ENCODE data around the gene ASTN1. TPM values are rescaled to one million over a fixed set of nuclear protein-coding genes. Genes with fewer than 3 reads are reported as not detected.

Gene ASTN1
- total and polyA plus RNA-seq, 9 of the 15 experiments (the other 6 are each of a cell fraction or from before 2014, with no cell fraction given): 0.05 to 0.22 (median 0.18) TPM

DNA sequence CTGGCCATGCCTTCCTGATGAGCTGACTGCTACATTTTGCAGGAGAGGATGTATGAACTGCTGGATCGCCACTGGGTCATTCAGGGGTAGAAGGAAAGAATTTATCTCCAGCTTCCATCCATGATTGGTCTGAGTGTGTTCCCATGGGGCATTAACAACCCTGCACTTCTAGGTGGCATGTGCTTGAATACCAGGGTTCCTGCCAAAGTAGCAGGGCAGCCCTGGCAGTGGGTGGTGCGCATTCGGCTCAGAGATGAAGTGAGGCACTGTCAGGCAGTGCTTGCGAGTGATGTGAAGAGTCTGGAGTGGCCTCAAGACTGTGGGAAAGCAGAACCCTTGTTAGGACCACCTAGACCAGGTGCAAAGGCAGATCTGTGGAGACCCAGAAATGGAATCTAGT, 294.9 kb downstream of the ASTN1 start (continued):
- TF ChIP-seq, protein P1, sequence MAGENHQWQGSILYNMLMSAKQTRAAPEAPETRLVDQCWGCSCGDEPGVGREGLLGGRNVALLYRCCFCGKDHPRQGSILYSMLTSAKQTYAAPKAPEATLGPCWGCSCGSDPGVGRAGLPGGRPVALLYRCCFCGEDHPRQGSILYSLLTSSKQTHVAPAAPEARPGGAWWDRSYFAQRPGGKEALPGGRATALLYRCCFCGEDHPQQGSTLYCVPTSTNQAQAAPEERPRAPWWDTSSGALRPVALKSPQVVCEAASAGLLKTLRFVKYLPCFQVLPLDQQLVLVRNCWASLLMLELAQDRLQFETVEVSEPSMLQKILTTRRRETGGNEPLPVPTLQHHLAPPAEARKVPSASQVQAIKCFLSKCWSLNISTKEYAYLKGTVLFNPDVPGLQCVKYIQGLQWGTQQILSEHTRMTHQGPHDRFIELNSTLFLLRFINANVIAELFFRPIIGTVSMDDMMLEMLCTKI (IDR thresholded peaks at IDR 0.05; ENCODE audit: partially characterized antibody): no peak
- no peak for TF ChIP-seq TFAM (CRISPR knock-in tag; conservative IDR thresholded peaks at IDR 0.05)
- TF ChIP-seq RFX7 (CRISPR knock-in tag; IDR thresholded peaks at IDR 0.05): no peak

DNA sequence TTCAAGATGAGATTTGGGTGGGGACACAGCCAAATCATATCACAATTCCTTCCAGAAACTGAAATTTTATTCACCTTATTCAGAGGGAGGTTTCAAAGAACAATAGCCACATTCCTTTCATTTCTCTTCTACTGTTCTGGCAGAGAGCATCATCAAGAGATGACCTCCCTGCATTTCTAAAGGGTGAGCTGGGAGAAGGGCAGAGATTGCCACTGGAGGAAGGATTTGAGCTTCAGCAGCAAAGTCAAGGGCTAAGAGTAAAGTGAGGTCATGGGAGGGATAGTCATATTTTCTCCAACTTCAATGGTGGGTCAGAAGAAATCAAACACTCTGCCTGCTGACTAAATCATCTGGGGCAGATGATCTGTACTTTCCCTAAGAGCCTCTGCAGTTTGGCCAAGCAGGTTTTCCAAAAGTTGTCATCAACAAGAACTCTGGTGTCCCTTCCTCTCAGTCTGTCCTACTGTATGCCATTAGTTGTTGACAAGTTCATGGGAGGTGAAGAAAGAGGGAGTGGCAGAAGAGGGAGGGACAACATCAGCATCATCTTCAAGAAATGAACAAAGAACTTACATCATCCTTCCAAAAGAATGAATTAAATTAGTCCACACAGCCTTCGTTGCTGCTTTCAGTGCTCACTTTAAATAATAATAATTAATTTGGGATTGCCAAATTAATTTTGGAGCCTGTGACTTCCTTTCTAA, 298.3 kb downstream of the ASTN1 start:
- FAIRE-seq: no peak
- in situ Hi-C loops (cut with MboI) (no loop called here), intact Hi-C loops (cut with micrococcal nuclease) (no loop called here)
- H3K27ac ChIP-seq (ENCODE audit: extremely low read depth, low read depth, low read length): no peak overlapping the region
- H3K9me1 ChIP-seq (ENCODE audit: control insufficient read depth, insufficient read depth, low read length): no peaks in the 10 kb centered on the region
- POLR2A ChIA-PET: interaction anchor here (0.6 kb wide), 1 partner anchor 13 kb away, joined by 3 read pairs; no protein-coding TSS in a partner anchor
- TF ChIP-seq, protein P2, sequence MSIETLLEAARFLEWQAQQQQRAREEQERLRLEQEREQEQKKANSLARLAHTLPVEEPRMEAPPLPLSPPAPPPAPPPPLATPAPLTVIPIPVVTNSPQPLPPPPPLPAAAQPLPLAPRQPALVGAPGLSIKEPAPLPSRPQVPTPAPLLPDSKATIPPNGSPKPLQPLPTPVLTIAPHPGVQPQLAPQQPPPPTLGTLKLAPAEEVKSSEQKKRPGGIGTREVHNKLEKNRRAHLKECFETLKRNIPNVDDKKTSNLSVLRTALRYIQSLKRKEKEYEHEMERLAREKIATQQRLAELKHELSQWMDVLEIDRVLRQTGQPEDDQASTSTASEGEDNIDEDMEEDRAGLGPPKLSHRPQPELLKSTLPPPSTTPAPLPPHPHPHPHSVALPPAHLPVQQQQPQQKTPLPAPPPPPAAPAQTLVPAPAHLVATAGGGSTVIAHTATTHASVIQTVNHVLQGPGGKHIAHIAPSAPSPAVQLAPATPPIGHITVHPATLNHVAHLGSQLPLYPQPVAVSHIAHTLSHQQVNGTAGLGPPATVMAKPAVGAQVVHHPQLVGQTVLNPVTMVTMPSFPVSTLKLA (conservative IDR thresholded peaks at IDR 0.05): no peak
- no peak for TF ChIP-seq ZFP30 (CRISPR knock-in tag; IDR thresholded peaks at IDR 0.05; ENCODE audit: borderline replicate concordance)
- no peak for TF ChIP-seq FOS (IDR thresholded peaks at IDR 0.05; ENCODE audit: extremely low read depth, insufficient read length)
- TF ChIP-seq, protein P3, sequence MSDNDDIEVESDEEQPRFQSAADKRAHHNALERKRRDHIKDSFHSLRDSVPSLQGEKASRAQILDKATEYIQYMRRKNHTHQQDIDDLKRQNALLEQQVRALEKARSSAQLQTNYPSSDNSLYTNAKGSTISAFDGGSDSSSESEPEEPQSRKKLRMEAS (CRISPR knock-in tag; IDR thresholded peaks at IDR 0.05): no peak
- no peak for TF ChIP-seq RBBP5 (IDR thresholded peaks at IDR 0.05; ENCODE audit: borderline replicate concordance, insufficient read depth, low read length, poor library complexity, severe bottlenecking)
- TF ChIP-seq BRD9 (IDR thresholded peaks at IDR 0.05; ENCODE audit: low read depth, partially characterized antibody): no peak
- TF ChIP-seq ZNF124 (CRISPR knock-in tag; IDR thresholded peaks at IDR 0.05): no peak
- no peak for TF ChIP-seq CBX1 (IDR thresholded peaks at IDR 0.05; ENCODE audit: low read depth)
- TF ChIP-seq CREM (IDR thresholded peaks at IDR 0.05; ENCODE audit: low read depth): no peak
- TF ChIP-seq GTF2A2 (tag; IDR thresholded peaks at IDR 0.05): no peak
- no peak for TF ChIP-seq LEF1 (IDR thresholded peaks at IDR 0.05)
- no peak for TF ChIP-seq ZNF354B (CRISPR knock-in tag; IDR thresholded peaks at IDR 0.05)
- no peak for TF ChIP-seq PHF8 (IDR thresholded peaks at IDR 0.05; ENCODE audit: borderline replicate concordance, low read length)
- no peak for TF ChIP-seq ZNF75A (CRISPR knock-in tag; IDR thresholded peaks at IDR 0.05)
- TF ChIP-seq RBFOX2 (IDR thresholded peaks at IDR 0.05; ENCODE audit: low read depth, low read length): no peak
- ATAC-seq: no peak
- no peak for DNase-seq (ENCODE audit: extremely low read depth in 1 of 4, low spot score in 3 of 4)
- H3K4me2 ChIP-seq (ENCODE audit: insufficient read depth, low read length): no peak overlapping the region
- H3K9me3 ChIP-seq (replicated peaks; ENCODE audit: control insufficient read depth, insufficient read depth, low read depth, low read length): no peaks in the 10 kb centered on the region
- no peak overlapping the region for H3K9ac ChIP-seq (ENCODE audit: insufficient read depth in 1 of 2, low read depth in 2 of 2, low read length in 2 of 2)
- H3K4me1 ChIP-seq (replicated peaks in 1 of 2; ENCODE audit: control insufficient read depth in 2 of 2, insufficient read depth in 2 of 2, low read length in 2 of 2): peaks cover 6% of the 10 kb centered on the region in 2 experiments; a peak in 3 of 5 replicates
- H2AFZ ChIP-seq (ENCODE audit: low read depth, low read length): no peak overlapping the region
- H3K4me3 ChIP-seq: no peak overlapping the region
- WGBS (ENCODE audit: insufficient coverage, low coverage, missing lambda C conversion rate): 14% methylated on average over 1 of the region's 1 CpG
- H3K27me3 ChIP-seq (ENCODE audit: control insufficient read depth in 2 of 2, insufficient read depth in 2 of 2, low read length in 2 of 2): no peaks in the 10 kb centered on the region
- CTCF ChIA-PET (ENCODE audit: low intra/inter-chr PET ratio): no interaction called here
- no peaks in the 10 kb centered on the region for H3K79me2 ChIP-seq (ENCODE audit: control insufficient read depth, insufficient read depth, low read length)
- no TSS peak for BruUV-seq (replicated peaks)
- no peaks in the 10 kb centered on the region for H4K20me1 ChIP-seq (replicated peaks; ENCODE audit: control insufficient read depth, insufficient read depth, low read length)
- H3K36me3 ChIP-seq (ENCODE audit: control insufficient read depth, insufficient read depth, low read length): no peaks in the 10 kb centered on the region

Data from K562 (cell line).